ENCODE results near the gene ARHGEF12.

ARHGEF12 gene

GRCh38 chr11:120431633-120432032 lies 95.4 kb downstream of the ARHGEF12 start:
- Mint-ChIP-seq H3K36me3 (ENCODE audit: insufficient read depth) (peaks cover 3% of the 10 kb centered on the region), H3K27ac (ENCODE audit: low read depth) (no peak overlapping the region), H3K4me1 (peaks cover 16% of the 10 kb centered on the region), H3K27me3 (no peaks in the 10 kb centered on the region), H3K9me3 (no peaks in the 10 kb centered on the region), H3K4me3 (no peak overlapping the region)
- DNase-seq (ENCODE audit: low spot score in 2 of 2) (no peak), ATAC-seq (replicated peaks; ENCODE audit: extremely low read depth, poor library complexity, severe bottlenecking) (no peak)

- H3K36me3 Mint-ChIP-seq (ENCODE audit: insufficient read depth), result peaks cover 3% of the 10 kb centered on the region
- H3K4me3 Mint-ChIP-seq, result no peak overlapping the region
- no peak for ATAC-seq (replicated peaks; ENCODE audit: extremely low read depth, poor library complexity, severe bottlenecking)
- peaks cover 16% of the 10 kb centered on the region for H3K4me1 Mint-ChIP-seq
- DNase-seq (ENCODE audit: low spot score in 2 of 2), result no peak
- H3K27me3 Mint-ChIP-seq, result no peaks in the 10 kb centered on the region
- H3K9me3 Mint-ChIP-seq, result no peaks in the 10 kb centered on the region
- H3K27ac Mint-ChIP-seq (ENCODE audit: low read depth), result no peak overlapping the region
These were observed 96.1 kb downstream of the ARHGEF12 start for GRCh38 chr11:120432056-120433018.

- H3K27ac Mint-ChIP-seq (ENCODE audit: low read depth), result no peak overlapping the region
- no peaks in the 10 kb centered on the region for H3K9me3 Mint-ChIP-seq
- no peaks in the 10 kb centered on the region for H3K4me1 Mint-ChIP-seq
- no peak overlapping the region for H3K4me3 Mint-ChIP-seq
- no peak for ATAC-seq (replicated peaks; ENCODE audit: extremely low read depth, poor library complexity, severe bottlenecking)
- peaks cover 13% of the 10 kb centered on the region for H3K36me3 Mint-ChIP-seq (ENCODE audit: insufficient read depth)
- DNase-seq (ENCODE audit: low spot score in 2 of 2), result no peak
- H3K27me3 Mint-ChIP-seq, result no peaks in the 10 kb centered on the region
These were observed 105.4 kb downstream of the ARHGEF12 start for GRCh38 chr11:120441592-120441991.

GRCh38 chr11:120442031-120442430 lies 105.8 kb downstream of the ARHGEF12 start:
- Mint-ChIP-seq H3K4me1 (no peaks in the 10 kb centered on the region), H3K9me3 (no peaks in the 10 kb centered on the region), H3K27ac (ENCODE audit: low read depth) (no peak overlapping the region), H3K36me3 (ENCODE audit: insufficient read depth) (peaks cover 15% of the 10 kb centered on the region), H3K27me3 (no peaks in the 10 kb centered on the region), H3K4me3 (no peak overlapping the region)
- ATAC-seq (replicated peaks; ENCODE audit: extremely low read depth, poor library complexity, severe bottlenecking) (no peak), DNase-seq (ENCODE audit: low spot score in 2 of 2) (no peak)

GRCh38 chr11:120446802-120447201 lies 110.6 kb downstream of the ARHGEF12 start:
- no peak for DNase-seq (ENCODE audit: low spot score in 2 of 2)
- Mint-ChIP-seq H3K27me3 (no peaks in the 10 kb centered on the region), H3K9me3 (no peaks in the 10 kb centered on the region), H3K36me3 (ENCODE audit: insufficient read depth) (peaks cover 31% of the 10 kb centered on the region), H3K27ac (ENCODE audit: low read depth) (no peak overlapping the region), H3K4me1 (no peaks in the 10 kb centered on the region), H3K4me3 (no peak overlapping the region)
- ATAC-seq (replicated peaks; ENCODE audit: extremely low read depth, poor library complexity, severe bottlenecking), result no peak

GRCh38 chr11:120448240-120448639 lies 112.0 kb downstream of the ARHGEF12 start:
- DNase-seq (ENCODE audit: low spot score in 2 of 2) (no peak), ATAC-seq (replicated peaks; ENCODE audit: extremely low read depth, poor library complexity, severe bottlenecking) (no peak)
- Mint-ChIP-seq H3K4me3 (no peak overlapping the region), H3K27ac (ENCODE audit: low read depth) (no peak overlapping the region), H3K9me3 (no peaks in the 10 kb centered on the region), H3K27me3 (no peaks in the 10 kb centered on the region), H3K36me3 (ENCODE audit: insufficient read depth) (peaks cover 30% of the 10 kb centered on the region), H3K4me1 (no peaks in the 10 kb centered on the region)

GRCh38 chr11:120455487-120455886 lies 119.3 kb downstream of the ARHGEF12 start:
- no peak overlapping the region for H3K27ac Mint-ChIP-seq (ENCODE audit: low read depth)
- no peaks in the 10 kb centered on the region for H3K4me1 Mint-ChIP-seq
- H3K27me3 Mint-ChIP-seq, result no peaks in the 10 kb centered on the region
- no peaks in the 10 kb centered on the region for H3K9me3 Mint-ChIP-seq
- H3K4me3 Mint-ChIP-seq, result no peak overlapping the region
- no peak for ATAC-seq (replicated peaks; ENCODE audit: extremely low read depth, poor library complexity, severe bottlenecking)
- DNase-seq (ENCODE audit: low spot score in 2 of 2), result no peak
- peaks cover 23% of the 10 kb centered on the region for H3K36me3 Mint-ChIP-seq (ENCODE audit: insufficient read depth)

- no peak for DNase-seq (ENCODE audit: low spot score in 2 of 2)
- no peaks in the 10 kb centered on the region for H3K9me3 Mint-ChIP-seq
- H3K4me3 Mint-ChIP-seq, result no peak overlapping the region
- H3K4me1 Mint-ChIP-seq, result no peaks in the 10 kb centered on the region
- ATAC-seq (replicated peaks; ENCODE audit: extremely low read depth, poor library complexity, severe bottlenecking), result no peak
- no peaks in the 10 kb centered on the region for H3K27me3 Mint-ChIP-seq
- no peak overlapping the region for H3K27ac Mint-ChIP-seq (ENCODE audit: low read depth)
- peaks cover 22% of the 10 kb centered on the region for H3K36me3 Mint-ChIP-seq (ENCODE audit: insufficient read depth)
These were observed 121.8 kb downstream of the ARHGEF12 start for GRCh38 chr11:120457996-120458395.

GRCh38 chr11:120462825-120463224 lies 126.6 kb downstream of the ARHGEF12 start:
- DNase-seq (ENCODE audit: low spot score in 2 of 2) (no peak), ATAC-seq (replicated peaks; ENCODE audit: extremely low read depth, poor library complexity, severe bottlenecking) (no peak)
- Mint-ChIP-seq H3K4me1 (no peaks in the 10 kb centered on the region), H3K9me3 (no peaks in the 10 kb centered on the region), H3K36me3 (ENCODE audit: insufficient read depth) (peaks cover 23% of the 10 kb centered on the region), H3K4me3 (no peak overlapping the region), H3K27me3 (no peaks in the 10 kb centered on the region), H3K27ac (ENCODE audit: low read depth) (no peak overlapping the region)

GRCh38 chr11:120465921-120466534 lies 129.8 kb downstream of the ARHGEF12 start:
- H3K9me3 Mint-ChIP-seq, result no peaks in the 10 kb centered on the region
- no peak for ATAC-seq (replicated peaks; ENCODE audit: extremely low read depth, poor library complexity, severe bottlenecking)
- H3K4me1 Mint-ChIP-seq, result no peaks in the 10 kb centered on the region
- no peak overlapping the region for H3K27ac Mint-ChIP-seq (ENCODE audit: low read depth)
- H3K27me3 Mint-ChIP-seq, result no peaks in the 10 kb centered on the region
- H3K4me3 Mint-ChIP-seq, result no peak overlapping the region
- peaks cover 12% of the 10 kb centered on the region for H3K36me3 Mint-ChIP-seq (ENCODE audit: insufficient read depth)
- DNase-seq (ENCODE audit: low spot score in 2 of 2), result no peak

GRCh38 chr11:120467627-120468026 lies 131.4 kb downstream of the ARHGEF12 start:
- no peak overlapping the region for H3K27ac Mint-ChIP-seq (ENCODE audit: low read depth)
- H3K27me3 Mint-ChIP-seq, result no peaks in the 10 kb centered on the region
- DNase-seq (ENCODE audit: low spot score in 2 of 2) (no peak), ATAC-seq (replicated peaks; ENCODE audit: extremely low read depth, poor library complexity, severe bottlenecking) (no peak)
- H3K9me3 Mint-ChIP-seq, result no peaks in the 10 kb centered on the region
- H3K4me3 Mint-ChIP-seq, result no peak overlapping the region
- H3K36me3 Mint-ChIP-seq (ENCODE audit: insufficient read depth), result peaks cover 11% of the 10 kb centered on the region
- no peaks in the 10 kb centered on the region for H3K4me1 Mint-ChIP-seq

- Mint-ChIP-seq H3K27me3 (no peaks in the 10 kb centered on the region), H3K4me3 (no peak overlapping the region), H3K4me1 (no peaks in the 10 kb centered on the region), H3K36me3 (ENCODE audit: insufficient read depth) (peaks cover 14% of the 10 kb centered on the region), H3K9me3 (no peaks in the 10 kb centered on the region), H3K27ac (ENCODE audit: low read depth) (no peak overlapping the region)
- no peak for ATAC-seq (replicated peaks; ENCODE audit: extremely low read depth, poor library complexity, severe bottlenecking)
- no peak for DNase-seq (ENCODE audit: low spot score in 2 of 2)
These were observed 134.9 kb downstream of the ARHGEF12 start for GRCh38 chr11:120471131-120471530.

- Mint-ChIP-seq H3K4me3 (no peak overlapping the region), H3K27ac (ENCODE audit: low read depth) (no peak overlapping the region), H3K27me3 (no peaks in the 10 kb centered on the region), H3K4me1 (no peaks in the 10 kb centered on the region), H3K9me3 (no peaks in the 10 kb centered on the region), H3K36me3 (ENCODE audit: insufficient read depth) (peaks cover 13% of the 10 kb centered on the region)
- ATAC-seq (replicated peaks; ENCODE audit: extremely low read depth, poor library complexity, severe bottlenecking) (no peak), DNase-seq (ENCODE audit: low spot score in 2 of 2) (no peak)
These were observed 135.8 kb downstream of the ARHGEF12 start for GRCh38 chr11:120471994-120472393.
